Smooth muscle cell (in vitro differentiated cells): ENCODE measurements around the gene ITGB1BP1. TPM values are rescaled to one million over a fixed set of nuclear protein-coding genes. Genes with fewer than 3 reads are reported as not detected.

Source experiments
- DNase-seq: peaks from one replicate; lab custom pipeline; 2025; ENCODE audit not compliant: unreplicated experiment; lab: John Stamatoyannopoulos, UW
- H2AFZ ChIP-seq: fragments of 200-600 bp; sonication (generic); 2 replicates; pipeline ENCODE4 v1.6.0; 2016; ENCODE audit warnings: antibody characterized with exemption, low read depth, mild to moderate bottlenecking
- H3F3A ChIP-seq: fragments of 200-600 bp; sonication (generic); 2 replicates; pipeline ENCODE4 v1.6.0; 2017; ENCODE audit warnings: antibody characterized with exemption, low read depth
- H3K27ac ChIP-seq: fragments of 200-600 bp; sonication (generic); 2 replicates; pipeline ENCODE4 v1.5.1; 2016; ENCODE audit warnings: low read depth, mild to moderate bottlenecking
- H3K27me3 ChIP-seq: fragments of 200-600 bp; sonication (generic); 2 replicates; pipeline ENCODE4 v1.6.1; 2016; ENCODE audit warnings: low read depth, mild to moderate bottlenecking
- H3K36me3 ChIP-seq: fragments of 200-600 bp; sonication (generic); 2 replicates; pipeline ENCODE4 v1.5.1; 2016; ENCODE audit warnings: low read depth
- H3K4me1 ChIP-seq: fragments of 200-600 bp; sonication (generic); 2 replicates; pipeline ENCODE4 v1.5.1; 2016; ENCODE audit warnings: low read depth
- H3K4me2 ChIP-seq: fragments of 200-600 bp; sonication (generic); 2 replicates; pipeline ENCODE4 v1.6.0; 2016; ENCODE audit warnings: mild to moderate bottlenecking
- H3K4me3 ChIP-seq: fragments of 200-600 bp; sonication (generic); 2 replicates; pipeline ENCODE4 v1.5.1; 2016; ENCODE audit warnings: mild to moderate bottlenecking
- H3K79me2 ChIP-seq: fragments of 200-600 bp; sonication (generic); 2 replicates; pipeline ENCODE4 v1.6.0; 2016; ENCODE audit warnings: low read depth, mild to moderate bottlenecking
- H3K9ac ChIP-seq: fragments of 200-600 bp; sonication (generic); 2 replicates; pipeline ENCODE4 v1.6.0; 2016; ENCODE audit warnings: low read depth
- H3K9me3 ChIP-seq: fragments of 200-600 bp; sonication (generic); replicated peaks from 2 replicates; pipeline ENCODE4 v1.5.1; 2016; ENCODE audit warnings: low read depth
- H4K20me1 ChIP-seq: fragments of 200-600 bp; sonication (generic); 2 replicates; pipeline ENCODE4 v1.6.0; 2016; ENCODE audit warnings: low read depth
- CTCF ChIP-seq: fragments of 200-600 bp; sonication (generic); IDR thresholded peaks from 2 replicates; pipeline ENCODE4 v1.5.1; 2017; ENCODE audit warnings: borderline replicate concordance, mild to moderate bottlenecking, antibody characterized with exemption; ENCODE audit not compliant: insufficient read depth, poor library complexity, severe bottlenecking
- whole genome bisulfite sequencing: methylation state at CpG from one replicate; pipeline ENCODE4 v1.1.7; 2016; ENCODE audit warnings: low lambda C conversion rate; 5-methylcytosine and 5-hydroxymethylcytosine counted together
- polyA plus RNA-seq: library from polyadenylated mRNA; unstranded; fragments of >200 nt; fragmentation: Nextera tagmentation; extraction: Ambion mirVana; gene quantifications from 2 replicates; pipeline ENCODE4 v1.2.1, GENCODE V29; 2016
- total RNA-seq: library from RNA; depleted of rRNA; stranded (reverse); fragments of >200 nt; gene quantifications from 2 replicates; pipeline ENCODE4 v1.2.3, GENCODE V29; 2014

The ITGB1BP1 gene
- total and polyA plus RNA-seq, 2 experiments from 2014 or later: 53.9 to 138 TPM

- WGBS: 98% methylated on average over 6 of the region's 6 CpGs
- H3K9ac ChIP-seq: no peak overlapping the region
Measured at GRCh38 chr2:9373476-9373875, 49.9 kb downstream of the ITGB1BP1 start.

GRCh38 chr2:9373047-9373446 lies 50.3 kb downstream of the ITGB1BP1 start:
- peaks cover 9% of the 10 kb centered on the region for H3F3A ChIP-seq
- no peak overlapping the region for H2AFZ ChIP-seq
- WGBS: 96% methylated on average over 17 of the region's 17 CpGs
- H3K9me3 ChIP-seq: no peaks in the 10 kb centered on the region
- no peak overlapping the region for H3K9ac ChIP-seq
- no peak overlapping the region for H3K4me2 ChIP-seq
- no peaks in the 10 kb centered on the region for H3K4me1 ChIP-seq
- no peak overlapping the region for H3K27ac ChIP-seq
- H3K36me3 ChIP-seq: no peaks in the 10 kb centered on the region
- no peak for DNase-seq
- no peak for TF ChIP-seq CTCF
- no peak overlapping the region for H3K4me3 ChIP-seq
- H3K27me3 ChIP-seq: no peaks in the 10 kb centered on the region
- no peaks in the 10 kb centered on the region for H3K79me2 ChIP-seq
- no peaks in the 10 kb centered on the region for H4K20me1 ChIP-seq

More at GRCh38 chr2:9373476-9373875, 49.9 kb downstream of the ITGB1BP1 start:
- Histone ChIP-seq H3K36me3 (no peaks in the 10 kb centered on the region), H3K9me3 (no peaks in the 10 kb centered on the region), H4K20me1 (no peaks in the 10 kb centered on the region), H3F3A (peaks cover 9% of the 10 kb centered on the region), H3K27ac (no peak overlapping the region), H3K4me1 (no peaks in the 10 kb centered on the region), H2AFZ (no peak overlapping the region), H3K4me2 (no peak overlapping the region), H3K27me3 (no peaks in the 10 kb centered on the region), H3K79me2 (no peaks in the 10 kb centered on the region), H3K4me3 (no peak overlapping the region)
- no peak for DNase-seq
- no peak for TF ChIP-seq CTCF

GRCh38 chr2:9370746-9371145 lies 52.6 kb downstream of the ITGB1BP1 start:
- Histone ChIP-seq H3K27ac (peak overlapping the region; percentile 37), H3K36me3 (no peaks in the 10 kb centered on the region), H3K9me3 (no peaks in the 10 kb centered on the region), H3F3A (no peaks in the 10 kb centered on the region), H3K4me3 (no peak overlapping the region), H3K9ac (no peak overlapping the region), H3K4me1 (no peaks in the 10 kb centered on the region), H2AFZ (no peak overlapping the region), H3K79me2 (no peaks in the 10 kb centered on the region), H3K4me2 (no peak overlapping the region), H4K20me1 (no peaks in the 10 kb centered on the region), H3K27me3 (no peaks in the 10 kb centered on the region)
- no peak for TF ChIP-seq CTCF
- no peak for DNase-seq
- WGBS: 88% methylated on average over 11 of the region's 11 CpGs

- DNase-seq: no peak
- Histone ChIP-seq H3F3A (no peaks in the 10 kb centered on the region), H3K4me3 (no peak overlapping the region), H4K20me1 (no peaks in the 10 kb centered on the region), H3K4me2 (no peak overlapping the region), H3K9ac (no peak overlapping the region), H3K79me2 (no peaks in the 10 kb centered on the region), H2AFZ (no peak overlapping the region), H3K36me3 (no peaks in the 10 kb centered on the region), H3K9me3 (no peaks in the 10 kb centered on the region), H3K27ac (peak overlapping the region; percentile 75), H3K4me1 (no peaks in the 10 kb centered on the region), H3K27me3 (no peaks in the 10 kb centered on the region)
- 96% methylated on average over 6 of the region's 6 CpGs for WGBS
- no peak for TF ChIP-seq CTCF
Measured at GRCh38 chr2:9366026-9366425, 57.3 kb downstream of the ITGB1BP1 start.
